SK-N-SH treated with all-trans-retinoic acid at 6 μM for 48 hours (cell line): Measurements from ENCODE around the gene TMEM120B.
"Not testable (repeated sequence)": the region's sequence is repeated elsewhere in the genome, so short reads cannot be mapped to it uniquely, and the experiment has no call there.

Source experiments
- ATAC-seq: fragments of 200-7000 bp; cut with Tn5 transposase; 3 replicates; pipeline ENCODE4 v1.9.1; 2020; ENCODE audit warnings: mild to moderate bottlenecking, moderate library complexity
- ARNTL ChIP-seq: fragments of 450-650 bp; formaldehyde crosslinking; IDR thresholded peaks from 2 replicates; pipeline ENCODE4 v1.5.0; 2020; ENCODE audit warnings: low read depth, mild to moderate bottlenecking, moderate library complexity, borderline replicate concordance
- CREB5 ChIP-seq: fragments of 250-450 bp; sonication (Bioruptor Pico); IDR thresholded peaks from 2 replicates; pipeline ENCODE4 v1.5.1; 2020; ENCODE audit warnings: low read depth, mild to moderate bottlenecking, moderate library complexity
- CSDC2 ChIP-seq: fragments of 250-450 bp; sonication (Bioruptor Pico); IDR thresholded peaks from 2 replicates; pipeline ENCODE4 v1.5.0; 2020; ENCODE audit warnings: mild to moderate bottlenecking, moderate library complexity
- ESRRG ChIP-seq: fragments of 250-450 bp; sonication (Bioruptor Pico); IDR thresholded peaks from 2 replicates; pipeline ENCODE4 v1.6.1; 2021; ENCODE audit warnings: mild to moderate bottlenecking
- GLIS3 ChIP-seq: fragments of 250-450 bp; sonication (Bioruptor Pico); IDR thresholded peaks from 2 replicates; pipeline ENCODE4 v1.5.0; 2020; ENCODE audit warnings: mild to moderate bottlenecking, moderate library complexity
- ISL1 ChIP-seq: fragments of 250-450 bp; sonication (Bioruptor Pico); IDR thresholded peaks from 2 replicates; pipeline ENCODE4 v2.1.2; 2022; ENCODE audit warnings: mild to moderate bottlenecking, moderate library complexity
- OSR1 ChIP-seq: fragments of 250-450 bp; sonication (Bioruptor Pico); IDR thresholded peaks from 2 replicates; pipeline ENCODE4 v1.8.0; 2022; ENCODE audit warnings: moderate library complexity, mild to moderate bottlenecking, inconsistent platforms
- PATZ1 ChIP-seq: fragments of 250-450 bp; sonication (Bioruptor Pico); IDR thresholded peaks from 2 replicates; pipeline ENCODE4 v1.8.0; 2020; ENCODE audit warnings: mild to moderate bottlenecking, moderate library complexity, borderline replicate concordance
- POU6F1 ChIP-seq: fragments of 250-450 bp; sonication (Bioruptor Pico); IDR thresholded peaks from 2 replicates; pipeline ENCODE4 v1.8.0; 2021; ENCODE audit warnings: low read depth, mild to moderate bottlenecking, moderate library complexity, borderline replicate concordance
- PPARA ChIP-seq: fragments of 250-450 bp; sonication (Bioruptor Pico); IDR thresholded peaks from 2 replicates; pipeline ENCODE4 v1.5.0; 2020; ENCODE audit warnings: mild to moderate bottlenecking, borderline replicate concordance
- RARB ChIP-seq: fragments of 250-450 bp; sonication (Bioruptor Pico); IDR thresholded peaks from 2 replicates; pipeline ENCODE4 v1.8.0; 2021; ENCODE audit warnings: mild to moderate bottlenecking, moderate library complexity
- SNAI2 ChIP-seq: fragments of 250-450 bp; sonication (Bioruptor Pico); IDR thresholded peaks from 2 replicates; pipeline ENCODE4 v1.5.0; 2020; ENCODE audit warnings: mild to moderate bottlenecking, moderate library complexity
- TCF4 ChIP-seq: fragments of 250-450 bp; sonication (Bioruptor Pico); IDR thresholded peaks from 2 replicates; pipeline ENCODE4 v1.8.0; 2021; ENCODE audit warnings: mild to moderate bottlenecking, moderate library complexity, borderline replicate concordance
- TOX ChIP-seq: fragments of 250-450 bp; sonication (Bioruptor Pico); IDR thresholded peaks from 2 replicates; pipeline ENCODE4 v1.8.0; 2021; ENCODE audit warnings: mild to moderate bottlenecking, moderate library complexity, borderline replicate concordance
- TSHZ2 ChIP-seq: fragments of 250-450 bp; sonication (Bioruptor Pico); IDR thresholded peaks from 2 replicates; pipeline ENCODE4 v1.5.0; 2020; ENCODE audit warnings: mild to moderate bottlenecking, moderate library complexity
- ZFP30 ChIP-seq: fragments of 450-650 bp; formaldehyde crosslinking; IDR thresholded peaks from 2 replicates; pipeline ENCODE4 v1.5.0; 2022; ENCODE audit warnings: mild to moderate bottlenecking, moderate library complexity
- ZNF565 ChIP-seq: fragments of 450-650 bp; formaldehyde crosslinking; conservative IDR thresholded peaks from 2 replicates; pipeline ENCODE4 v1.5.0; 2020; ENCODE audit warnings: low read depth, mild to moderate bottlenecking, moderate library complexity
- ZNF70 ChIP-seq: fragments of 450-650 bp; formaldehyde crosslinking; IDR thresholded peaks from 2 replicates; pipeline ENCODE4 v1.5.0; 2020; ENCODE audit warnings: mild to moderate bottlenecking, moderate library complexity
- ZNF8 ChIP-seq: fragments of 450-650 bp; formaldehyde crosslinking; IDR thresholded peaks from 2 replicates; pipeline ENCODE4 v1.5.0; 2020; ENCODE audit warnings: mild to moderate bottlenecking, moderate library complexity

Gene TMEM120B

GRCh38 chr12:121693155-121693687 is 19.3 kb upstream of the TMEM120B start:
- TF ChIP-seq PATZ1 (CRISPR knock-in tag) (no peak), ZNF70 (CRISPR knock-in tag) (no peak), ISL1 (no peak), GLIS3 (CRISPR knock-in tag) (no peak), POU6F1 (CRISPR knock-in tag) (no peak)
- no peak for ATAC-seq

- ATAC-seq = peak; percentile 54
- TF ChIP-seq ZFP30 (CRISPR knock-in tag) (no peak), OSR1 (CRISPR knock-in tag) (no peak), PATZ1 (CRISPR knock-in tag) (no peak), TOX (CRISPR knock-in tag) (no peak), ARNTL (CRISPR knock-in tag) (no peak), TCF4 (CRISPR knock-in tag) (no peak), SNAI2 (CRISPR knock-in tag) (no peak), GLIS3 (CRISPR knock-in tag) (no peak), ZNF70 (CRISPR knock-in tag) (no peak), RARB (CRISPR knock-in tag) (no peak)
Observed at GRCh38 chr12:121697093-121697698, 15.4 kb upstream of the TMEM120B start.

GRCh38 chr12:121697861-121698260 is 14.7 kb upstream of the TMEM120B start:
- not testable (repeated sequence) for ATAC-seq

- TF ChIP-seq SNAI2 (CRISPR knock-in tag) (no peak), POU6F1 (CRISPR knock-in tag) (no peak), ISL1 (no peak), ZNF8 (CRISPR knock-in tag) (no peak), TSHZ2 (CRISPR knock-in tag) (no peak), CREB5 (no peak), ESRRG (no peak), ZFP30 (CRISPR knock-in tag) (no peak), CSDC2 (no peak), TCF4 (CRISPR knock-in tag) (no peak), ZNF565 (CRISPR knock-in tag) (no peak), TOX (CRISPR knock-in tag) (no peak), PPARA (CRISPR knock-in tag) (no peak), ARNTL (CRISPR knock-in tag) (no peak)
- no peak for ATAC-seq
Observed at GRCh38 chr12:121701667-121702277, 10.8 kb upstream of the TMEM120B start.
